ENCODE data around the gene RUNX2. TPM values are rescaled to one million over a fixed set of nuclear protein-coding genes. Genes with fewer than 3 reads are reported as not detected.

RUNX2 gene
- total RNA-seq, 1 experiment from 2014 or later, result 7.0 TPM

DNA sequence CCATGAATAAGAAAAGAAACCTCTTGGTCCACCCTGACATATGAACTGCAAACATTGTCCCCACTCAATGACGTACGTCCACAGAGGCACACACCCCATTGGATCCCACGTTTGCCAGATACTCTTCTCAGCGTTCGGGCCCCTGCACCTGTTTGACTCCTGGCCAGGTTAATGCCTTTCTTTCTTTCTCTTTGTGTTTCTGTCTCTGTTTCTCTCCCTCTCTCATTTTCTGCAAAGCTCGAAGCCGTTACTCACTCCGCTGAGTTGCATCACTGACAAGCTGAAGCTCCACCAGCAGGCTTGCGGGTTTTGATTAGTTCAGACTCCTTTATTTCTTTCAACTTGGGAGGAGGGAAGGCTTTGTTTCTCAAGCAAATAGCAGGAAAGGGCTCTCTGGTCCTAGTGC, 185.1 kb downstream of the RUNX2 start:
- Histone ChIP-seq H3K9me3 (ENCODE audit: control insufficient read depth, insufficient read depth, low read depth, low read length) (no peaks in the 10 kb centered on the region), H3K27ac (ENCODE audit: low read length) (no peak overlapping the region), H3K4me1 (ENCODE audit: control insufficient read depth, insufficient read depth, low read length) (no peaks in the 10 kb centered on the region), H3K4me3 (ENCODE audit: low read depth in 2 of 2, low read length in 2 of 2) (no peak overlapping the region), H3K36me3 (ENCODE audit: control insufficient read depth, insufficient read depth, low read length) (no peaks in the 10 kb centered on the region), H3K27me3 (ENCODE audit: control insufficient read depth, insufficient read depth, low read length) (no peaks in the 10 kb centered on the region)
- intact Hi-C loops (cut with micrococcal nuclease; ENCODE audit: unreplicated experiment) (no loop called here), in situ Hi-C loops (cut with HindIII; ENCODE audit: low pct_unique_long_range_greater_than_20kb, low sequenced_read_pairs) (no loop called here)
- DNase-seq (ENCODE audit: low read depth, low spot score) (no peak), ATAC-seq (no peak)
- BruUV-seq (replicated peaks), result no TSS peak
- ChIA-PET POLR2A (no interaction called here), CTCF (no interaction called here)
- TF ChIP-seq SIN3A (IDR thresholded peaks at IDR 0.05; ENCODE audit: borderline replicate concordance, insufficient read depth, low read depth, low read length), result no peak
- TF ChIP-seq, protein P1, sequence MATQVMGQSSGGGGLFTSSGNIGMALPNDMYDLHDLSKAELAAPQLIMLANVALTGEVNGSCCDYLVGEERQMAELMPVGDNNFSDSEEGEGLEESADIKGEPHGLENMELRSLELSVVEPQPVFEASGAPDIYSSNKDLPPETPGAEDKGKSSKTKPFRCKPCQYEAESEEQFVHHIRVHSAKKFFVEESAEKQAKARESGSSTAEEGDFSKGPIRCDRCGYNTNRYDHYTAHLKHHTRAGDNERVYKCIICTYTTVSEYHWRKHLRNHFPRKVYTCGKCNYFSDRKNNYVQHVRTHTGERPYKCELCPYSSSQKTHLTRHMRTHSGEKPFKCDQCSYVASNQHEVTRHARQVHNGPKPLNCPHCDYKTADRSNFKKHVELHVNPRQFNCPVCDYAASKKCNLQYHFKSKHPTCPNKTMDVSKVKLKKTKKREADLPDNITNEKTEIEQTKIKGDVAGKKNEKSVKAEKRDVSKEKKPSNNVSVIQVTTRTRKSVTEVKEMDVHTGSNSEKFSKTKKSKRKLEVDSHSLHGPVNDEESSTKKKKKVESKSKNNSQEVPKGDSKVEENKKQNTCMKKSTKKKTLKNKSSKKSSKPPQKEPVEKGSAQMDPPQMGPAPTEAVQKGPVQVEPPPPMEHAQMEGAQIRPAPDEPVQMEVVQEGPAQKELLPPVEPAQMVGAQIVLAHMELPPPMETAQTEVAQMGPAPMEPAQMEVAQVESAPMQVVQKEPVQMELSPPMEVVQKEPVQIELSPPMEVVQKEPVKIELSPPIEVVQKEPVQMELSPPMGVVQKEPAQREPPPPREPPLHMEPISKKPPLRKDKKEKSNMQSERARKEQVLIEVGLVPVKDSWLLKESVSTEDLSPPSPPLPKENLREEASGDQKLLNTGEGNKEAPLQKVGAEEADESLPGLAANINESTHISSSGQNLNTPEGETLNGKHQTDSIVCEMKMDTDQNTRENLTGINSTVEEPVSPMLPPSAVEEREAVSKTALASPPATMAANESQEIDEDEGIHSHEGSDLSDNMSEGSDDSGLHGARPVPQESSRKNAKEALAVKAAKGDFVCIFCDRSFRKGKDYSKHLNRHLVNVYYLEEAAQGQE (IDR thresholded peaks at IDR 0.05; ENCODE audit: insufficient read depth in 1 of 2, low read depth in 2 of 2, low read length in 1 of 2), result no peak
- TF ChIP-seq POLR2AphosphoS5 (IDR thresholded peaks at IDR 0.05; ENCODE audit: low read depth, low read length), result no peak
- TF ChIP-seq, protein P2, sequence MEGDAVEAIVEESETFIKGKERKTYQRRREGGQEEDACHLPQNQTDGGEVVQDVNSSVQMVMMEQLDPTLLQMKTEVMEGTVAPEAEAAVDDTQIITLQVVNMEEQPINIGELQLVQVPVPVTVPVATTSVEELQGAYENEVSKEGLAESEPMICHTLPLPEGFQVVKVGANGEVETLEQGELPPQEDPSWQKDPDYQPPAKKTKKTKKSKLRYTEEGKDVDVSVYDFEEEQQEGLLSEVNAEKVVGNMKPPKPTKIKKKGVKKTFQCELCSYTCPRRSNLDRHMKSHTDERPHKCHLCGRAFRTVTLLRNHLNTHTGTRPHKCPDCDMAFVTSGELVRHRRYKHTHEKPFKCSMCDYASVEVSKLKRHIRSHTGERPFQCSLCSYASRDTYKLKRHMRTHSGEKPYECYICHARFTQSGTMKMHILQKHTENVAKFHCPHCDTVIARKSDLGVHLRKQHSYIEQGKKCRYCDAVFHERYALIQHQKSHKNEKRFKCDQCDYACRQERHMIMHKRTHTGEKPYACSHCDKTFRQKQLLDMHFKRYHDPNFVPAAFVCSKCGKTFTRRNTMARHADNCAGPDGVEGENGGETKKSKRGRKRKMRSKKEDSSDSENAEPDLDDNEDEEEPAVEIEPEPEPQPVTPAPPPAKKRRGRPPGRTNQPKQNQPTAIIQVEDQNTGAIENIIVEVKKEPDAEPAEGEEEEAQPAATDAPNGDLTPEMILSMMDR (IDR thresholded peaks at IDR 0.05), result no peak
- TF ChIP-seq TCF7L2 (IDR thresholded peaks at IDR 0.05; ENCODE audit: low read depth, low read length), result no peak

DNA sequence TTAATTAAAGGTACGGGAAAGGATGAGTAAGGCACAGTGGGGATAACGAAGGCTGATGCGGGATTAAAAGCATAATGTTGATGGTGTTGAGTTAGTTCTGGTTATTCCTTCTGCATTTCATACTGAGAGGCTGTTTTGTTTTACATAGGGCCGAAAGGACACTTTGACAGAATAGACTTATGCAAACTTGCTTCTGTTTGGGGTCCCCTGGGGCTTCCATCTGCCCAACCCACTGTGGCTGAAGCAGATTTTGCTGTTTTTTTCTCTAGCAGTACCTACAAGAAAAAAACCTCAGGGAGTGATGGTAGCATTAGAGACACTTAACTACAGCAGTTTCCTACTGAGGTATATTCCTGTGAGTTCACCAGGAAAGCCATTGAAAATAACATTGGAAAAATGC, 185.7 kb downstream of the RUNX2 start:
- in situ Hi-C loops (cut with HindIII; ENCODE audit: low pct_unique_long_range_greater_than_20kb, low sequenced_read_pairs) (no loop called here), intact Hi-C loops (cut with micrococcal nuclease; ENCODE audit: unreplicated experiment) (no loop called here)
- TF ChIP-seq TCF7L2 (IDR thresholded peaks at IDR 0.05; ENCODE audit: low read depth, low read length), result no peak
- TF ChIP-seq SIN3A (IDR thresholded peaks at IDR 0.05; ENCODE audit: borderline replicate concordance, insufficient read depth, low read depth, low read length), result no peak
- TF ChIP-seq, protein P2 (IDR thresholded peaks at IDR 0.05), result no peak
- no peak for TF ChIP-seq POLR2AphosphoS5 (IDR thresholded peaks at IDR 0.05; ENCODE audit: low read depth, low read length)
- TF ChIP-seq, protein P1 (IDR thresholded peaks at IDR 0.05; ENCODE audit: insufficient read depth in 1 of 2, low read depth in 2 of 2, low read length in 1 of 2), result no peak
- no peaks in the 10 kb centered on the region for H3K27me3 ChIP-seq (ENCODE audit: control insufficient read depth, insufficient read depth, low read length)
- no peaks in the 10 kb centered on the region for H3K9me3 ChIP-seq (ENCODE audit: control insufficient read depth, insufficient read depth, low read depth, low read length)
- H3K4me3 ChIP-seq (ENCODE audit: low read depth in 2 of 2, low read length in 2 of 2), result no peak overlapping the region
- CTCF ChIA-PET, result no interaction called here
- ATAC-seq (no peak), DNase-seq (ENCODE audit: low read depth, low spot score) (no peak)
- no peaks in the 10 kb centered on the region for H3K36me3 ChIP-seq (ENCODE audit: control insufficient read depth, insufficient read depth, low read length)
- POLR2A ChIA-PET, result no interaction called here
- H3K4me1 ChIP-seq (ENCODE audit: control insufficient read depth, insufficient read depth, low read length), result no peaks in the 10 kb centered on the region
- no TSS peak for BruUV-seq (replicated peaks)
- H3K27ac ChIP-seq (ENCODE audit: low read length), result no peak overlapping the region
